OCI-LY7 (cell line): ENCODE results near the gene ADAMTSL4. TPM values are rescaled to one million over a fixed set of nuclear protein-coding genes. Genes with fewer than 3 reads are reported as not detected.

Experiments used
- BruUV-seq: library from RNA; stranded (reverse); fragments of 400-500 nt; replicated peaks from 2 replicates; lab custom pipeline; 2021; lab: Mats Ljungman, UMichigan
- CTCF ChIA-PET: fragments of 300-600 bp; sonication (Branson Sonifier 250); formaldehyde crosslinking; loops from one replicate; lab custom pipeline; 2022; ENCODE audit warnings: antibody characterized with exemption; ENCODE audit not compliant: unreplicated experiment; lab: Charles Lee
- POLR2A ChIA-PET: fragments of 300-600 bp; sonication (Branson Sonifier 250); formaldehyde crosslinking; loops from one replicate; lab custom pipeline; 2022; ENCODE audit warnings: antibody characterized with exemption; lab: Charles Lee
- DNase-seq: peaks from one replicate; pipeline ENCODE4 v3.0.0-alpha.2; 2015; ENCODE audit warnings: low spot score
- H2AFZ ChIP-seq: fragments of 200-600 bp; sonication (generic), shearing (Covaris generic); 2 replicates; pipeline ENCODE4 v1.6.1; 2014; ENCODE audit warnings: mild to moderate bottlenecking, antibody characterized with exemption, low read length, moderate library complexity
- H3K27ac ChIP-seq: fragments of 200-600 bp; sonication (generic); 2 replicates; pipeline ENCODE4 v1.5.1; 2014; ENCODE audit warnings: mixed run types, low read depth, mild to moderate bottlenecking, moderate library complexity, low read length, inconsistent platforms; ENCODE audit not compliant: poor library complexity, severe bottlenecking
- H3K36me3 ChIP-seq: fragments of 200-600 bp; sonication (generic); 2 replicates; pipeline ENCODE4 v1.6.1; 2014; ENCODE audit warnings: mild to moderate bottlenecking, antibody characterized with exemption, low read length, moderate library complexity, mixed read lengths; ENCODE audit not compliant: insufficient read depth
- H3K4me1 ChIP-seq: fragments of 200-600 bp; sonication (generic); 2 replicates; pipeline ENCODE4 v1.5.1; 2014; ENCODE audit warnings: mild to moderate bottlenecking, low read length; ENCODE audit not compliant: insufficient read depth, poor library complexity, severe bottlenecking
- H3K4me2 ChIP-seq: fragments of 200-600 bp; sonication (generic); 2 replicates; pipeline ENCODE4 v1.6.1; 2014; ENCODE audit warnings: mild to moderate bottlenecking, low read length
- H3K4me3 ChIP-seq: fragments of 200-600 bp; sonication (generic); 2 replicates; pipeline ENCODE4 v1.5.1; 2014; ENCODE audit warnings: mild to moderate bottlenecking, low read depth, low read length; ENCODE audit not compliant: poor library complexity, severe bottlenecking
- H3K79me2 ChIP-seq: fragments of 200-600 bp; sonication (generic); 2 replicates; pipeline ENCODE4 v1.6.1; 2016; ENCODE audit warnings: low read depth, mild to moderate bottlenecking, low read length, moderate library complexity, mixed read lengths; ENCODE audit not compliant: insufficient read depth
- H3K9me2 ChIP-seq: fragments of 200-600 bp; sonication (generic); 2 replicates; pipeline ENCODE4 v1.6.1; 2016; ENCODE audit warnings: mild to moderate bottlenecking, low read length, mixed read lengths; ENCODE audit not compliant: insufficient read depth
- H3K9me3 ChIP-seq: fragments of 200-600 bp; sonication (generic); 2 replicates; pipeline ENCODE4 v1.6.1; 2014; ENCODE audit warnings: mild to moderate bottlenecking, mixed run types, low read length, mixed read lengths
- H4K20me1 ChIP-seq: fragments of 200-600 bp; sonication (generic); 2 replicates; pipeline ENCODE4 v1.6.1; 2014; ENCODE audit warnings: mild to moderate bottlenecking, antibody characterized with exemption, low read length, moderate library complexity, mixed read lengths; ENCODE audit not compliant: insufficient read depth
- EZH2phosphoT487 ChIP-seq: fragments of 200-600 bp; sonication (generic); IDR thresholded peaks from 2 replicates; pipeline ENCODE4 v1.6.1; 2018; ENCODE audit warnings: low read depth, borderline replicate concordance, mild to moderate bottlenecking, mixed run types, antibody characterized with exemption, low read length, moderate library complexity, mixed read lengths
- intact Hi-C: fragments of 100-400 bp; cut with micrococcal nuclease; formaldehyde crosslinking; loops from one replicate; pipeline ENCODE4 v1.10.0; 2022; ENCODE audit not compliant: unreplicated experiment
- total RNA-seq, 2 experiments: library from RNA; depleted of rRNA in 1 of 2; stranded (reverse); fragments of >200 nt in 1 of 2; shearing (Covaris generic) in 1 of 2; gene quantifications; 2 replicates each; pipeline ENCODE4 v1.2.3, GENCODE V29; 2014 to 2022
- TF ChIP-seq, protein P1 (sequence below): fragments of 200-600 bp; sonication (generic); conservative IDR thresholded peaks from 2 replicates; pipeline ENCODE4 v1.5.1; 2014; ENCODE audit warnings: mild to moderate bottlenecking, antibody characterized with exemption, low read length, moderate library complexity, mixed read lengths

ADAMTSL4 gene
- total RNA-seq, 2 experiments from 2014 or later: not detected

- H3K9me3 ChIP-seq: no peaks in the 10 kb centered on the region
- TF ChIP-seq EZH2phosphoT487: no peak
- TF ChIP-seq, protein P1, sequence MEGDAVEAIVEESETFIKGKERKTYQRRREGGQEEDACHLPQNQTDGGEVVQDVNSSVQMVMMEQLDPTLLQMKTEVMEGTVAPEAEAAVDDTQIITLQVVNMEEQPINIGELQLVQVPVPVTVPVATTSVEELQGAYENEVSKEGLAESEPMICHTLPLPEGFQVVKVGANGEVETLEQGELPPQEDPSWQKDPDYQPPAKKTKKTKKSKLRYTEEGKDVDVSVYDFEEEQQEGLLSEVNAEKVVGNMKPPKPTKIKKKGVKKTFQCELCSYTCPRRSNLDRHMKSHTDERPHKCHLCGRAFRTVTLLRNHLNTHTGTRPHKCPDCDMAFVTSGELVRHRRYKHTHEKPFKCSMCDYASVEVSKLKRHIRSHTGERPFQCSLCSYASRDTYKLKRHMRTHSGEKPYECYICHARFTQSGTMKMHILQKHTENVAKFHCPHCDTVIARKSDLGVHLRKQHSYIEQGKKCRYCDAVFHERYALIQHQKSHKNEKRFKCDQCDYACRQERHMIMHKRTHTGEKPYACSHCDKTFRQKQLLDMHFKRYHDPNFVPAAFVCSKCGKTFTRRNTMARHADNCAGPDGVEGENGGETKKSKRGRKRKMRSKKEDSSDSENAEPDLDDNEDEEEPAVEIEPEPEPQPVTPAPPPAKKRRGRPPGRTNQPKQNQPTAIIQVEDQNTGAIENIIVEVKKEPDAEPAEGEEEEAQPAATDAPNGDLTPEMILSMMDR: no peak
- DNase-seq: no peak
Observed at GRCh38 chr1:150513351-150513791, 35.8 kb upstream of the ADAMTSL4 start.

DNA sequence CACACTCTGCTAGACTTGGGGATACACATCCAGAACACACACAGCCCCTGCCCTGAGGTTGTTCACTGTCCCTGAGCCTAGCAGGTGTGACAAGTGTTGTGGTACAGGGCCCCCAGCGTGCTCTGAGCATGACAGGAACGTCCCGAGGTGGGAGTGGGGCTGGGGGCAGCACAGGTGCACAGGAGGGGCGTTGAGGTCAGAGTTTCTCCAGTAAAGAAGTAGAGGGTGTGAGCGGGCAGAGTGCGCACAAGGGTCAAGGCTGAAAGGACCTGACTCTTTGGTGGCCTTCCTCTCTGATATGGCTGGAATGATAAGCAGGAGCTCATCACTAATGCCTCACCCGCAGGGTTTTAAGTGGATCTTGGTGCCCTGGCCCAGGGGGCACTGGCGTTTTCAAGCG, 34.9 kb upstream of the ADAMTSL4 start:
- Histone ChIP-seq H3K4me3 (no peak overlapping the region), H2AFZ (no peak overlapping the region), H3K4me1 (peaks cover 34% of the 10 kb centered on the region), H3K27ac (no peak overlapping the region), H3K9me2 (no peaks in the 10 kb centered on the region), H3K79me2 (no peaks in the 10 kb centered on the region), H4K20me1 (no peaks in the 10 kb centered on the region), H3K4me2 (no peak overlapping the region), H3K9me3 (no peaks in the 10 kb centered on the region), H3K36me3 (no peaks in the 10 kb centered on the region)
- TF ChIP-seq, protein P1: no peak
- no peak for TF ChIP-seq EZH2phosphoT487
- no TSS peak for BruUV-seq
- intact Hi-C loops: no loop called here
- no peak for DNase-seq
- POLR2A ChIA-PET: no interaction called here
- CTCF ChIA-PET: no interaction called here

More at GRCh38 chr1:150513351-150513791, 35.8 kb upstream of the ADAMTSL4 start:
- ChIA-PET POLR2A (no interaction called here), CTCF (no interaction called here)
- Histone ChIP-seq H4K20me1 (no peaks in the 10 kb centered on the region), H3K9me2 (no peaks in the 10 kb centered on the region), H3K27ac (no peak overlapping the region), H3K79me2 (no peaks in the 10 kb centered on the region), H3K4me2 (no peak overlapping the region), H3K4me3 (no peak overlapping the region), H2AFZ (no peak overlapping the region), H3K4me1 (peaks cover 34% of the 10 kb centered on the region), H3K36me3 (no peaks in the 10 kb centered on the region)
- intact Hi-C loops: no loop called here
- no TSS peak for BruUV-seq

DNA sequence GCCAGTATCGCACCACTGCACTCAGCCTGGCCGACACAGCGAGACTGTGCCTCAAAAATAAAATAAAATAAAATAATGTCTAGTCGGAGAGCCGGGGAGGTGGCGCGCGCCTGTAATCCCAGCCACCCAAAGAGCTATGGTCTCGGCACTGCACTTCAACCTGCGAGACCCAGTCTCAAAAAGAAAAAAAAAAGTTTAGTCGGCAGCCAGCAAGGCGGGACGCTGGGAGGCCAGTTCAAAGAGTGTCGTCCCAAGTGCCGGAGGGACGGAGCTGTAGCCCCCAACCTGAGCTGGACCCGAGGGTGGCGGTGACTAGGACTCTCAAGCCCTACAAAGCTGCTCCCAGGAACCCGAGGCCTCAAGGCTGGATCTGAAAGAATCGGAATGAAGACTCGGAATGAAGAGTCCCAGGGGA, 34.3 kb upstream of the ADAMTSL4 start:
- DNase-seq: no peak
- BruUV-seq: no TSS peak
- peaks cover 34% of the 10 kb centered on the region for H3K4me1 ChIP-seq
- no peak overlapping the region for H3K27ac ChIP-seq
- no peaks in the 10 kb centered on the region for H3K36me3 ChIP-seq
- intact Hi-C loops: no loop called here
- H3K79me2 ChIP-seq: no peaks in the 10 kb centered on the region
- no peaks in the 10 kb centered on the region for H3K9me2 ChIP-seq
- peak overlapping the region; percentile 76 for H3K4me2 ChIP-seq
- CTCF ChIA-PET: interaction anchor here (1.2 kb wide), 1 partner anchor 11 kb away, joined by 4 read pairs; no protein-coding TSS in a partner anchor
- no peaks in the 10 kb centered on the region for H3K9me3 ChIP-seq
- TF ChIP-seq, protein P1: no peak
- TF ChIP-seq EZH2phosphoT487: no peak
- H4K20me1 ChIP-seq: no peaks in the 10 kb centered on the region
- POLR2A ChIA-PET: interaction anchor here (0.8 to 2.2 kb wide), 3 partner anchors 21 to 29 kb away, joined by 3 to 8 read pairs (median 4); partner anchors contain the start of gene TARS2
- H2AFZ ChIP-seq: peak overlapping the region; percentile 70
- peak overlapping the region; percentile 65 for H3K4me3 ChIP-seq
